Omental fat pad (tissue), 4 donors: ENCODE data around the gene DOCK9. TPM values are rescaled to one million over a fixed set of nuclear protein-coding genes. Genes with fewer than 3 reads are reported as not detected.

Experiments used
- ATAC-seq: fragments of 150-250 bp; one replicate; pipeline ENCODE4 v1.9.1; 2016; ENCODE audit warnings: mild to moderate bottlenecking, moderate library complexity; ENCODE audit not compliant: low FRiP score
- DNase-seq: peaks from one replicate; pipeline ENCODE4 v3.0.0-alpha.2; 2019; ENCODE audit warnings: low spot score
- CTCF ChIP-seq, 3 donors: fragments of 450-650 bp; IDR thresholded peaks; one replicate each; pipeline ENCODE4 v1.5.1; 2016 to 2017; ENCODE audit warnings: antibody characterized with exemption in 3 of 3, mild to moderate bottlenecking in 3 of 3, moderate library complexity in 2 of 3
- total RNA-seq, 4 donors: library from RNA; depleted of rRNA; stranded (reverse); fragments of >200 nt; gene quantifications; one replicate each; pipeline ENCODE4 v1.1.0, GENCODE V29; 2016

The DOCK9 gene
- total RNA-seq, 4 donors from 2014 or later: 94.4 to 364 (median 145) TPM

DNA sequence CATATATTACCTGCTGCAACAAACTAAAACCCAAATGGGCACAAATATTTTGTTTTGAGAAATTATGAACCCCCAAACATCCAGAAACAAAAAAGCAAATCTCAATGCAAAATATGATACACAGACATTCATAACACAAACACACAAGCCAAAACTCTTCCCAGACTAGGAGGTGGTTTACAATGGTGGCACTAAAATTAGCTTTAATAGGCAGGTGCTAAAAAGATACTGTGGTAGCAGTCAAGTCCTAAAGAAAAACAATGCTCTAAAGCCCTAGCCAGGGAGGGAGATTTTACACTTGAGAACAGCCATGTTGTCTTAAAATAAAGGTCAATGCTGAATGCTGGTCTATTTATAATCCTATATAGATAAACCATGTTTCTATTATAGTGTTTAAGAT is 65.0 kb downstream of the DOCK9 start:
- no peak for ATAC-seq
- DNase-seq: no peak
- no peak for TF ChIP-seq CTCF (IDR thresholded peaks at IDR 0.05)

- ATAC-seq: peak; percentile 57
- no peak for TF ChIP-seq CTCF (IDR thresholded peaks at IDR 0.05)
- DNase-seq: no peak
Observed at GRCh38 chr13:98910501-98910951, 67.3 kb downstream of the DOCK9 start.

GRCh38 chr13:98909016-98909415 is 68.8 kb downstream of the DOCK9 start:
- no peak for TF ChIP-seq CTCF (IDR thresholded peaks at IDR 0.05)
- DNase-seq: no peak
- ATAC-seq: no peak

DNA sequence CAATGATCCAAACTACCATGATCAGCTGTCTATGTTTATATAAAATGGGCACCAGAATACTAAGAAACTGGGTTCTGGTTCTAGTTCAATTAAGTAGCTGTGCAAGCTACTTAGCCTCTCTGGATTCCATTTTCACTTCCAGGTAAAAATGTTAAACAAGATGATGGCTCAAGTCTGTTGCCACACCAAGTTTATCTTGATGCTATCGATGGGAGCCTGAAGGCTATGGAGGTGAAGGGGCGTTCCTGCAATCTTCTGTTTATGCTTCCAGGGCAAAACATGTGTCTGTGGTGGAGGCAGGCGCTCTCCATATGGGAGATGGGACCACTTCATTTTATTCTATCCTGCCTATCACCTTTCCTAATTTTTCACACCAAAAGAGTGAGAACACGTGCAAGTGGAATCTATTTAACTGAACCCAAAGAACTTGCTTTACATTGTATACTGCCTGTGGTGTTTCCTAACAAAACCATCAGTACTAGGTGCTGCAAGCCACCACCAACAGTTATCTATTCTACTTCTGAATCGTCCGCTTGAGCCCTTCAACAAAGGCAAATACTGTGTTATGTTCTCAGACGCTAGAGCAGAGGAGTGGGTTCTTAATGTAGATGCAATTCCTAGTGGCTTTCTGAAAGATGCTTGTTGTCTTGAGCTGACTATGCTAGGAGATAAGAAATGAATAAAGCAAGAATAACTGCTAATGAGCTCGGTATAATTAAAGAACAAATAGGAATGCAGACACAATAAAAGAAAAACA is 70.9 kb downstream of the DOCK9 start:
- no peak for DNase-seq
- TF ChIP-seq CTCF (IDR thresholded peaks at IDR 0.05): no peak
- ATAC-seq: no peak

DNA sequence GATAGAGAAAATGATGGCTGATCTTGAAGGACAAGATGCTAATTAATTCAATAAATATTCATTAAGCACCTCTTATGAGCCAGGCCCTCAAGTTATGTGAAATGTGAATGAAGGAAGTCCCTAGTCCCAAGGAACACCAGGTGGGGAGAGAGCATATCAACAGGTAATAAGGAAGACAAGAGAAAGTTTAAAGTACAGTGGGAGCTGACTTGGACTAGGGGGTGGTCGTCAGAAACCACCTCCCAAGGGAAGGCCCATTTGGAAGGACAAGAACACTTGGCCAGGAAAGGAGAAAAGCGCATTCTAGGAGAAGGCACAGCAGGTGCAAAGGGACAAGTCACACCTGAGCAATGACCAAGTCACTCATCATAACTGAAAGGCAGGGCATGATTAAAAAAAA is 72.7 kb downstream of the DOCK9 start:
- DNase-seq (no peak), ATAC-seq (no peak)
- no peak for TF ChIP-seq CTCF (IDR thresholded peaks at IDR 0.05)

DNA sequence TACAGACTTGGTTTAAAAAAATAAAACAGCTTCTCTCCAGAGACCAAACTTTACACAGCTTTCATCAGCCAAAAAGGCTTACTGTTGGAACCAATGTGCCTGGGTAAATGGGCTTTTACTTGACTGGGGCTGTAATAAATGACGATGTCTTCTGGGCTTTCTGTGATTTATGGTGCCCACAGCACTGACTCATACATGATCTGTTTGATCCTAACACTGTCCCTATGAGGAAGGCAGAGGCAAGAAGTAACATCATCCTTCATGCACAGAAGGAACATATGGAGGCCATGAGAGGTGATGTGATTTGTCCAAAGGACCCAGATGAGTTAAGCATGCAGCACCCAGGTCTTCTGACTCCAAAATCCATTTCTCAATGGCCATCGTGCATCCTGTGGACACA is 77.4 kb downstream of the DOCK9 start:
- no peak for DNase-seq
- ATAC-seq: no peak
- no peak for TF ChIP-seq CTCF (IDR thresholded peaks at IDR 0.05)

DNA sequence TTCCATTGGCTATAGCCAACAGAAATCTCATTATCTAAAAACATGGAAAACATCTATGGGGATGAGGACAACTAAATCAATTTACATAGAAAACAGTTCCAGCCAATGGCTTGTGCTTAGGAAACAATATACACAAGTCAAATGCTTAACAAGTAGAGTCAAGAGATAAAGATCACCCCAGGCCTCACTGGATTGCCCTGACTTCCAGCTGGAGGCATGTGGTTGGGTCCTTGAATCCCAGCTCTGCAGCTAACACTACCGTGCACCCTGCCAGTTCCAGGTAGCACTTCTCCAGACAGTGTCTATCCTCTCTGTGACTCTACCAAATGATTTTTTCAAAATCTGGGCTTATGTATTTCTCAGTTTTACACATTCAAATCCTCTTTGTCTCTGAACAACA is 80.2 kb downstream of the DOCK9 start:
- ATAC-seq (no peak), DNase-seq (no peak)
- no peak for TF ChIP-seq CTCF (IDR thresholded peaks at IDR 0.05)
